ENCODE results near the gene ANO8.

ANO8 gene

DNA sequence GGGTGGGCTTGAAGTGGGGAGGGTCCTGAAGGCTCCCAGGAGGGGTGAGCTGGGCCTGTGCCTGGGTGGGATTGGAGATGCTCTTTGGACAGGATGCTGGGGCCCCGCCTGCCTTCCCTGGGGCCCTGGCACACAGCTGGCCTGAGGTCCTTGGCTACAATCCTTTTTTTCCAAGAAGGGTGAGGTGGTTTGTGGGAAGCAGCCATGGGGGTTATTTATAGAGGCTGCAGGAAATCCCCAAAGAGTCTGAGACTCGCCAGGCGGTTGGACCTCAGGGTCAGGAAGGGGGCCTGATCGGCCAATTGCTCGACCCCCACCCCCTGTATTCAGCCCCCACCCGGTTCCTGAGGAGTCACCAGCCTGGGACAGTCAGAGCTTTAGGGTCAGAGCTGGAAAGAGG is 12.7 kb upstream of the ANO8 start:
- no peak for DNase-seq

DNA sequence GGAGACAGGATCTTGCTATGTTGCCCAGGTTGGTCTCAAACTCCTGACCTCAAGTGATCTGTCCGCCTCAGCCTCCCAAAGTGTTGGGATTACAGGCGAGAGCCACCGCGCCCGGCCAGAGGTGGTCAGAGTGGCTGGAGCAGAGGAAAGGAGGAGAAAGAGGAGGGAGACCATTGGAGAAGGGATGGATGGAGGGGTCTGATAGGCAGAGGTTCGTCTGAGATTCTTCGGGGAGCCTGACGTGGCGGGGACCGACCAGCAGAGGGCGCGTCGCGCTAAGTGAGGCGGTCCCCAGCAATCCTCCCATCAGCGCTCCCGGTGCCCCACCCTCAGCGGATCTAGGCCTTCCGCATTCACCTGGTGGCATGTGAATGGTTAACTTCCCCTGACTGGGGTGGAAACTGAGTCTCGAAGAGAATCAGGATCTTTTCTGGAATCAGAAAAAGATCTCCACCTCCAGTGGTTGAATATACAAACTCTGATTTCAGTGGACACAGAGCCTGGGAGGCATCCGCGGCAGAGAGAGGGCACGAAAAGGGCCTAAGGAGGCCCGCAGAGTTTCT is 11.5 kb upstream of the ANO8 start:
- peak; percentile 92 for DNase-seq

DNA sequence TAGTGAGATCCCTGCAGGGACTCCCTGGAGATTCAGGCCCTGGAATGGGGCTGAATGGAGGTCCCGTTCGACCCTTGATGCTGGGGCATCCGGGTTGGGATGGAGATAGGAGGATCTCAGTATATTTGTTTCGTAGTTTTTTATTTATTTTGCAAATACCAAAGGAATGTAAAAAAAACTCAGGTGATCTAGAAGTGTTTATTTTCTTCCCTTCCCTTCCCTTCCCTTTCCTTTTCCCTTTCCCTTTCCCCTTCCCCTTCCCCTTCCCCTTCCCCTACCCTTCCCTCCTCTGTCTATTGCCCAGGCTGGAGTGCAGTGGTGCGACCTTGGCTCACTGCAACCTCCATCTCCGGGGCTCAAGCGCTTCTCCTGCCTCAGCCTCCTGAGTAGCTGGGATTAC is 7.2 kb upstream of the ANO8 start:
- DNase-seq, result no peak

GRCh38 chr19:17341386-17341785 is 6.7 kb upstream of the ANO8 start:
- DNase-seq, result no peak

GRCh38 chr19:17340871-17341357 is 6.3 kb upstream of the ANO8 start:
- DNase-seq, result no peak

DNA sequence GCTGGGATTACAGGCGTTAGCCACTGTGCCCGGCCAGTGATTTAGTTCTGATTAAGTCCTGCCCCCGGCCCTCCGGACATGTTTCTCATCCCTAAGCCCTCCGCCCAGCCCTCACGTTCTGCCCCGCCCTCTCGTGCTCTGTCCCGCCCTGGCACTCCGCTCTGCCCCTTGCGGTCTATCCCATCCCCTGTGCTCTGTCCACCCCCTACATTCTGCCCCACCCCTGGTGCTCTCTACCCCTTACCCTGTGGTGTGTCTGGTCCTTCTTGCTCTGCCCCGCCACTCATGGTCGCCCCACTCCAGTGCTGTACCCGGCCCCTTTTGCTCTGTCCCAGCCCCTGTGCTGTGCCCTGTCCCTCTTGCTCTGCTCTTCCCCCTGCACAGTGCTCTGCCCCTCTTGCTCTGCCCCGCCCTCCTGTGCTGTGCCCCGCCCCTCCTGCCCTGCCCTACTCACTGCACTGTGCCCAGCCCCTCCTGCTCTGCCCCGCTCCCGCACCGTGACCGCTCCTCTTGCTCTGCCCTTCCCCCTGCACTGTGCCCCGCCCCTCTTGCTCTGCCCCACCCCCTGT is 5.7 kb upstream of the ANO8 start:
- no peak for DNase-seq

DNA sequence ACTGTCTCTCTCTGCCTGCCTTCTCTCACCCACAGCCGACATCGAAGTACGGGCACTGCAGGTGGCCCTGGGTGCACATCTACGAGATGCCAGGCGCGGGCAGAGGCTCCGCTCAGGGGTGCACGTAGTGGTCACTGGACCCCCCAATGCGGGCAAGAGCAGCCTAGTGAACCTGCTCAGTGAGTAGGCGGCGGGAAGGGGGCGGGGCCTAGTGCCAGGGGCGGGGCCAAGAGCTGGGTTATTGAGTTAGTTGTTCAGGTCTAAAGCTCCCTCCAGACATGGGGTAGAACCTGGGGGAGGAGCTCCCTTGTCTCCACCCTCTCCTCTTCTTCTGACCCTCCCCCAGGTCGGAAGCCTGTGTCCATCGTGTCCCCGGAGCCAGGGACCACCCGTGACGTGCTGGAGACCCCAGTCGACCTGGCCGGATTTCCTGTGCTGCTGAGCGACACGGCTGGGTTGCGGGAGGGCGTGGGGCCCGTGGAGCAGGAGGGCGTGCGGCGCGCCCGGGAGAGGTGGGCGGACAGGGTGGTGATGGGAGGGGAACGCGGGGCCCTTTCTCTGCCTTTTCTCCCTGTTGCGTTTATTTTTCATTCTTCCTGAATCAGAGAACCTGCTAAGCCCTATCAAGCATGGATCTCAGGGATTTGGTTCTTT is 4.6 kb upstream of the ANO8 start:
- DNase-seq, result peak; percentile 76

DNA sequence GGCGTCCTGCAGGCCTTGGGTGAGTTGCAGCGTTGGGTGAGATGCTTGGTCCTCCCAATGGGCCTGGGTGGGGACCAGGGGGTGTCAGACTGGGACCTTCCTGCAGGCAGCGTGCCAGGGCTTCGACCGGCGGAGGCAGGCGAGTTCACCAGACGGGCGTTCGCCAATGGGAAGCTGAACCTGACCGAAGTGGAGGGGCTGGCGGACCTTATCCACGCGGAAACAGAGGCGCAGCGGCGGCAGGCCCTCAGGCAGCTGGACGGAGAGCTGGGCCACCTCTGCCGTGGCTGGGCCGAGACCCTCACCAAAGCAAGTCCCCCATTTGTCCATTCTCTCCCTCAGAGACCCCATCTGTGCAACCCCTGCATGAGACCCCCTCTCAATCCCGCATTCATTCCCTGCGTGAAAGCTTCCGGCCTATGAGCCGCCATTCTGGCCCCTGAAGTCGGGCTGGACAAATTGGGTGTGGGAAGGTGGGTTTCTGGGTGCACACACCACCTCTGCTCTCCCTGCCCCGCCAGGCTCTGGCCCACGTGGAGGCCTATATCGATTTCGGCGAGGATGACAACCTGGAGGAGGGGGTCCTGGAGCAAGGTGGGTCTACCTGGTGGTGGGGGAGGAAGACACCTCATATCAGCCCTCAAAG is 3.9 kb upstream of the ANO8 start:
- no peak for DNase-seq

GRCh38 chr19:17337675-17338432 is 3.2 kb upstream of the ANO8 start:
- peak; percentile 75 for DNase-seq

- peak; percentile 99 for DNase-seq
Measured at GRCh38 chr19:17336872-17337674, 2.4 kb upstream of the ANO8 start, which contains the start of gene GTPBP3. TSS of gene GTPBP3 (plus strand) at chr19:17337553. CDS start at chr19:17337612, 59 bp downstream.

DNA sequence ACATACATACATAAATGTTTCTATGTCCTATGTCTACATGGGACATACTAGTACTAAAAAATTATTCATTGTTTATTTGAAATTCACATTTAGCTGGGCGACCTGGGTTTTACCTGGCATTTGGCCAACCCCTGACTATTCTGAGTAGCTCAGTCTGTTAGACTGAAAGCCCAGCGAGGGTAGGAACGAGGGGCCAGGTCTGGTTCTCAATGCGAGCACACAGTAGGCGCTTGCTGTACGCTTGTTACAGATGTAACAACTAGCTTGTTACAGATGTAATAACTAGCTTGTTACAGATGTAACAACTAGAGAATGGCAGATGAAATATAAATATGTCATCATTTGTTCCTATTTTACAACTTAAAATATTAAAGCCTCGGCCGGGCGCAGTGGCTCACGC is 920 bp upstream of the ANO8 start:
- DNase-seq, result no peak

DNA sequence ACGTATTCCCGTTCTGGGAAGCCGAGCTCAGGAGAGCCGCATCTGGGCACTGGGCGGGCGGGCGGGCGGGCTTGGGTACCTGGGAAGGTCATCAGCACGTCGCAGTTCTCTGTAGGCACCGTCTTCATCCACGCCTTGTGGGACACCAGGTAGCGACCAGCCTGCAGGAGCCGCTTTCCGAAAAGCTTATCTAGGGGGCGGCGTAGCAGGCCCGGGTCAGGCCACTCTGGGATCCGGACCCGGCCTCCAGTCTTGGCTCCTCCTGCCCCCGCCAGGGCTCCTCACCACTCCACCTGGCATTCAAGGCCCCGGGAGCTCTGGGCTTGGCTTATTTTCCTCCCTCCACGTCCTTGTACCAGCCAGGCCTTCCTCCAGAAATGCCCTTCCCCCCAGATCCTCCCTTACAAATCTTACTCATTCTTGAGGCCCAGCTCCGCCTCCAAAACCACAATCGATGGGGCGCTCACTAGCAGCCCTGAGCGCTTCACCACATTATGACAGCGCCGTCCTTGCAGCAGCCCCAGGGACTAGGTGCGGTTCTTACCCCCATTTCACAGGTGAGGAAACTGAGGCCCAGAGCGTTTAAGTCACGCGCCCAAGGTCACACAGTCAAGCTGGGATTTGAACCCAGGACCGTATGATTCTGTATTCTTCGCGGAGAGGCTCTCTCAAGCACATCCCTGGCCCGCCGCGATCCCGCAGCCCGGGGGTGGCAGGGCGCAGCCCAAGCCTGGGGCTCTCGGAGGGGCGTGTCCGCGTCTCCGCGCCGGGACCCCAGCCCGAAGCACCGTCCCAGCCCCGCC is 843 bp downstream of the ANO8 start:
- DNase-seq, result peak; percentile 91

- no peak for DNase-seq
Measured at GRCh38 chr19:17332677-17333581, 1.7 kb downstream of the ANO8 start.

DNA sequence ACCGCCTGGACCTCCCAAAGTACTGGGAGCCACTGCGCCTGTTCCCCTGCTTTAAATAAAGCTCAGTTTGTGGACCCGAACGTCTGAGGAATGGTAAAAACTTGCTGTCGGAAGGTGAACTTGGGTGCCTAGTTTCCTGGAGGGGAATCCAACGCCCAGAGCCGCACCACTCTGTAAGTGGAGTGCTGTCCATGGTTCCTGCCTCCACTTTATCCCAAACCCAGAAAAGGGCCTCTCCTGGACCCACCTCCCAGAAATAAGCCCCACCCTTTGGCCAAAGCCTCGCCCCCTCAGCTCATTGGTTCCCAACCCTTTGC is 2.3 kb downstream of the ANO8 start:
- no peak for DNase-seq

GRCh38 chr19:17331045-17331558 is 3.6 kb downstream of the ANO8 start:
- DNase-seq, result no peak

DNA sequence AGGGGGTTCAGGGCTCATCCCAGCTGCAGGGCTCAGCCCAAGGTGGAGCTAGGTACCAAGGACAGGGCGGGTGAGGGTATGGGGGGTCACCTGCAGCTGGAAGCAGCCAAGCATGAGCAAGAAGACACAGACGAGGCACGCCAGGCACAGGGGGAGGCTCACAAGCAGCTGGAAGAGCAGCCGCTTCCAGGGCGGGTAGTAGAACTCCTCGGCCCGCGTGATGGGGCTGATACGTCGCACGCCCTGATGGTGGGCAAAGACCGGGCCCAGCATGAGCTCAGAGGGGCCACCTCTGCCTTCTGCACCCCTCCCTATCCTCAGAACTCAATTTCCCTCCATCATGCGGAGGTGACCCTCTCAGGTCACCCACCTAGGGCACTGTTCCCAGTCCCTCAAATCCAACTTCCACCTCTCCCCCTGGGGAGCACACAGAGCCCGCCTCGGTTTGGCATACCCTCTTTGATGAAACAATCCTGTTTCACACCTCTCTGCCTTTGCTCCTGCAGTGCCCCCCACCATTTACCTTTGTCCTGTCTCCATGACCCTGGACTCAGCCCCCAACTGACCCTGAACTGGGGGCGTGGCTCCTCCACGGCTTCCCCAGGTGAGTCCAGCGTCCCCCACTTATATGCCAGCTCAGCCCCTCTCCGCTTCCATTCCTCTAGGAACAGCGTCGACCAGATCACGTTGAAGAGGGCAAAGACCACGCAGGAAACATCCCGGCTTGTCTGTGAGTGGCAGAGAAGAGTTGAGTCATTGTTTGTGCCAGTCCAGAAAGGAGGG is 4.2 kb downstream of the ANO8 start:
- DNase-seq, result no peak

DNA sequence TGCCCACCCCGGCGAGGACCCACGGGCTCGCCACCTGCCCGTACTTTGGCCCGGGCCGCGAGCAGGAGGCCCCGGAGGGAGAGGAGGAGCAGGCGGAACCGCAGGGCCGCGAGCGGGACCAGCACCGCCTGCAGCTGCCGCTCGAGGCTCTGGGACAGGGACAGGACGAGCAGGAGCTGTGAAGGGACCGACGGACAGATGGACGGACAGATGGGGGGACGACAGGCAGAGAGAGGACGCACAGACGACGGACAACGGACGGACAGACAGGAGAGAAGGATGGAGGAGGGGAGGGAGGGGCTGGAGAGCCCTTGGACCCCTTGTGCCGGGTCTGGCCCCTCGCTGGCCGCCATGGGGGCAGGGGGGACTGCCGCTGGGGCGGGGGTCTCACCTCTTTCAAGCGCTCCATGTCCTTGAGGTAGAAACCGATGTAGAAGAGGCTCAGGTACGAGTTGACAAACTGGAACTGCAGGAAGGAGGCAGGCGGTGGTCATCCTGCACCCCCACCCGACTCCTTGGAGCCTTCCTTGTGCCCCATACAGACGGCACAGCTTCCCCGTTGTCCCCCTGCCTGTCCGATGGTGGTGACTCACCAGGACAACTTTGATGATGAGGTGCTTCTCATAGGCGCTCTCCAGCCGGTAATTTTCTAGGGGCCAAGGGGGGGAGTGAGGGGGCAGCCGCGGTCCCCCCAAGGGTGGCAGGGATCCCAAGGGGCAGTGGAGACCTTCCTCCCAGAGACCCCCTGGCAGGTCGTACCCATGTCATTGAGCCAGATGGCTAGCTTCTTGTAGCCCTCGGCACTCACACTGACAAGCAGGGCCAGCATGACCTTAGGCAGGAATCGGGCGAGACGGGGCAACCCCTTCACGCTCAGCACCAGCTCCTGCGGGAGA is 5.0 kb downstream of the ANO8 start:
- no peak for DNase-seq
